Fibroblast of lung (primary cell): Measurements from ENCODE around the gene TMEM154.

Source experiments
- EZH2 ChIP-seq: IDR thresholded peaks from 2 replicates; pipeline ENCODE4 v1.5.1; 2012; ENCODE audit warnings: low read length, control low read depth, mild to moderate bottlenecking; ENCODE audit errors: missing control alignments
- TF ChIP-seq, protein P1 (sequence below), 2 donors: IDR thresholded peaks in 1 of 2; conservative IDR thresholded peaks in 1 of 2; 1 replicate in 1 of 2; 2 replicates in 1 of 2; pipeline ENCODE4 v1.5.1; 2011 to 2012; ENCODE audit warnings: low read length in 2 of 2, control low read depth in 1 of 2, inconsistent platforms in 1 of 2, low read depth in 1 of 2, mild to moderate bottlenecking in 1 of 2

DNA sequence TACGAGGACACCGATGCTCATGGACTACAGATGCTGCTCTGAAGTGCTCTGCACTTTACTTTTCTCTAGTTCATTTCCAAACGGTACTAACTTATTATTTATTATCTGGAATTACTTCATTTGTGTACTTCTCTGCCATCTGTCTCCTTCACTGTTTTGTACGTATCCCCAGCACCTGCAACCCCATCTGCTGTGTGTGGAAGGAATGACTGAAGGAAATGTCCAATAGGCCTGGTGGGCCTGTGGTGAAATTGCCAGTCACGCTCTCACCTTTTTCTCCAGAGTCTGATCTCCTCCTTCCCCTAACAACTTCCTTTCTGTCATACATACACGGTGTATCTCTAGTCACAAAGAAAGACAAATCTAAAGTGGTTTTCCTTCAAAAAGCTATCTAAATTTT, 12.9 kb downstream of the TMEM154 start:
- no peak for TF ChIP-seq EZH2
- TF ChIP-seq, protein P1, sequence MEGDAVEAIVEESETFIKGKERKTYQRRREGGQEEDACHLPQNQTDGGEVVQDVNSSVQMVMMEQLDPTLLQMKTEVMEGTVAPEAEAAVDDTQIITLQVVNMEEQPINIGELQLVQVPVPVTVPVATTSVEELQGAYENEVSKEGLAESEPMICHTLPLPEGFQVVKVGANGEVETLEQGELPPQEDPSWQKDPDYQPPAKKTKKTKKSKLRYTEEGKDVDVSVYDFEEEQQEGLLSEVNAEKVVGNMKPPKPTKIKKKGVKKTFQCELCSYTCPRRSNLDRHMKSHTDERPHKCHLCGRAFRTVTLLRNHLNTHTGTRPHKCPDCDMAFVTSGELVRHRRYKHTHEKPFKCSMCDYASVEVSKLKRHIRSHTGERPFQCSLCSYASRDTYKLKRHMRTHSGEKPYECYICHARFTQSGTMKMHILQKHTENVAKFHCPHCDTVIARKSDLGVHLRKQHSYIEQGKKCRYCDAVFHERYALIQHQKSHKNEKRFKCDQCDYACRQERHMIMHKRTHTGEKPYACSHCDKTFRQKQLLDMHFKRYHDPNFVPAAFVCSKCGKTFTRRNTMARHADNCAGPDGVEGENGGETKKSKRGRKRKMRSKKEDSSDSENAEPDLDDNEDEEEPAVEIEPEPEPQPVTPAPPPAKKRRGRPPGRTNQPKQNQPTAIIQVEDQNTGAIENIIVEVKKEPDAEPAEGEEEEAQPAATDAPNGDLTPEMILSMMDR (conservative IDR thresholded peaks at IDR 0.05 in 1 of 2, IDR thresholded peaks at IDR 0.05 in 1 of 2; ENCODE audit: low read depth in 1 of 2, low read length in 2 of 2) = no peak
